Stimulated activated CD4-positive, alpha-beta T cell treated with anti-CD3 and anti-CD28 coated beads, Interleukin-1b, Interleukin-23, amount 100 ng/mL, for 48 hours (primary cell): Measurements from ENCODE around the gene HOXB2.

Experiments
- DNase-seq: peaks from one replicate; pipeline ENCODE4 v3.0.0-alpha.2; 2020

Gene HOXB2

GRCh38 chr17:48565022-48565554, 20.2 kb upstream of the HOXB2 start:
- no peak for DNase-seq

- DNase-seq, result no peak
These were observed 19.5 kb upstream of the HOXB2 start for GRCh38 chr17:48564188-48565021.

GRCh38 chr17:48563867-48564187, 18.9 kb upstream of the HOXB2 start:
- DNase-seq, result no peak

- DNase-seq, result no peak
These were observed 18.5 kb upstream of the HOXB2 start for GRCh38 chr17:48563385-48563838.

GRCh38 chr17:48562934-48563333, 18.0 kb upstream of the HOXB2 start:
- DNase-seq, result no peak

GRCh38 chr17:48561884-48562810, 17.2 kb upstream of the HOXB2 start:
- DNase-seq, result no peak

- no peak for DNase-seq
These were observed 15.2 kb upstream of the HOXB2 start for GRCh38 chr17:48559840-48560817.

GRCh38 chr17:48559122-48559839, 14.4 kb upstream of the HOXB2 start:
- no peak for DNase-seq

- DNase-seq, result no peak
These were observed 13.9 kb upstream of the HOXB2 start for GRCh38 chr17:48558831-48559121.

GRCh38 chr17:48558057-48558830, 13.3 kb upstream of the HOXB2 start:
- DNase-seq, result no peak

- DNase-seq, result no peak
These were observed 11.9 kb upstream of the HOXB2 start for GRCh38 chr17:48556576-48557401.

GRCh38 chr17:48556229-48556575, 11.3 kb upstream of the HOXB2 start:
- no peak for DNase-seq

GRCh38 chr17:48555258-48556228, 10.6 kb upstream of the HOXB2 start:
- DNase-seq, result peak; percentile 16

GRCh38 chr17:48554412-48555257, 9.7 kb upstream of the HOXB2 start:
- no peak for DNase-seq

GRCh38 chr17:48553826-48554225, 8.9 kb upstream of the HOXB2 start:
- no peak for DNase-seq

- DNase-seq, result no peak
These were observed 8.3 kb upstream of the HOXB2 start for GRCh38 chr17:48553190-48553547.

- no peak for DNase-seq
These were observed 7.7 kb upstream of the HOXB2 start for GRCh38 chr17:48552466-48553189.
